HG03159 (cell line): Measurements from ENCODE around the gene TCF7L2.

Experiments used
- ATAC-seq: cut with Tn5 transposase; IDR thresholded peaks from one replicate; pipeline ENCODE4 v1.9.1; 2021; ENCODE audit warnings: mild to moderate bottlenecking, moderate library complexity; ENCODE audit not compliant: unreplicated experiment

Gene TCF7L2

DNA sequence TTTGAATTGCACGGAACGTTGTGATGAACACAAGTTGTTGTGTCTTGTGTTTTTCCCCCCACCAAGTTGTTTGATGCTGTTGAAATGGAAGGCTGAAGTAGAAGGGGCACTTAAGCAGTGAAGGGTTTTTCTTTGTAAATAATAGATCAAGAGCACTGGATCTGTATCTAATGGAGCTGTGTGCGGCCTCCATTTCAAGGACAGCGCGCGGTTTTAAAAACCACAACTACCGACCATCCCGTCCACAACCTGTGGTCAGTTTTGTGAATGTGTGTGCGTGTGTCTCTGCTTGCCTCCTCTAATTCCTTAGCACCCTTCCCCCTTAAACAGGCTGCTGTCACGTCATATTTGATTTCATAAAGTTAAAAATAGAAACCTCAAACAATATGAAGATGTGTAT lies 165.5 kb downstream of the TCF7L2 start:
- ATAC-seq, result no peak

DNA sequence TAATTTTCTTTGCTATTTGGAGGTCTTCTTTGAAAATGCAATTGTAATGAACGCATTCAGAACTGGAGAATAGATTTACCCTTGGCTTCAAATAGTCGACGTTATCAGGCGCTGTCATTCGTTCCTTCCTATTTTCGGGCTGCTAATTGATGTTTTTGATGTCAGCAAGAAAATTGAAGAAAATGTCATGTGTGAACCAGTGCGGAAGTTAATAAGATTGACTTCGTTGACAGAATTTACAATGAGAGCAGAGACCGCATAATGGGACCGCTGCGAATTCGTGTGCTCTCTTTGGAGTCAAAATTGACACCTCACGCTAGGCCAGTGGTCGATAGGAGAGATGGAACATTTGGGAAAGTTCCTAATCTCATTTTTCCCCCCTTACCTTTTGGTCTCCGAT lies 168.8 kb downstream of the TCF7L2 start:
- no peak for ATAC-seq

DNA sequence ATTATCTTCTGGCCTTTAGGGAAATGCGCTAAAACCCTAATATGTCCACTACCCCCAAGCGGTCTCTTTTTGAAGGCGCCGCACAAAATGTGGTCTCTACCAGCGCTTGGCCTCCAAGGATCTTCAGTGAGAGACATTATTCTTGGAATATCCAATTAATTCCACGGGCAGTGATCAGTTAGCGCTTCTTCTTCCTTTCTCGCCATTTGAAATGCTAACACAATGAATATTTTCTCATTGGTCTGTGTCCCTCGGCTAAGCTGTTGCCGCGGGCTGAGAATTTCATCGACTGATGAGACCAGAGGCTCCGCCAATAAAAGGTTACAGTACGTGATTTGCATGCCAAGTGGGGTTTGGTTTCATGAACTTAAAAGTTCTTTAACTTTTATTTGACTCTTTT lies 169.8 kb downstream of the TCF7L2 start:
- ATAC-seq, result no peak

DNA sequence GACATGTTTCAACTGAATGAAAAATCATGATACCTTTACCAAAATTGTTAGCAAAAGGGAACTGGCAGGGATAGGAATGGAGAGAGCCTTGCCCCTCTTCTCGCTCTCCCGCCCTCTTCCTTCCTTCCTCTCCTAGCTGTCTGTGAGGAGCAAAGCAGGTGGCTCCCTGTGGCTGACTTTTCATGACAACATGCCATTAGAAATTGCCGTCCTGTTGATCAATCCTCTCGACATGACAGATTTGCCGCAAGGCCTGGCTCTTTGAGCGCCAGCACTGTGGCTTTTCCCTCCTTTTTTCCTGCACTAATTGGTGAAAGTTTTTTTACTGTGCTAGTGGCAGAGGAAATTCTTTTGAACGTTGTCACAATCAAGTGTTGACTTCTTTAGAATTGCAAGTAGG lies 171.1 kb downstream of the TCF7L2 start:
- no peak for ATAC-seq

DNA sequence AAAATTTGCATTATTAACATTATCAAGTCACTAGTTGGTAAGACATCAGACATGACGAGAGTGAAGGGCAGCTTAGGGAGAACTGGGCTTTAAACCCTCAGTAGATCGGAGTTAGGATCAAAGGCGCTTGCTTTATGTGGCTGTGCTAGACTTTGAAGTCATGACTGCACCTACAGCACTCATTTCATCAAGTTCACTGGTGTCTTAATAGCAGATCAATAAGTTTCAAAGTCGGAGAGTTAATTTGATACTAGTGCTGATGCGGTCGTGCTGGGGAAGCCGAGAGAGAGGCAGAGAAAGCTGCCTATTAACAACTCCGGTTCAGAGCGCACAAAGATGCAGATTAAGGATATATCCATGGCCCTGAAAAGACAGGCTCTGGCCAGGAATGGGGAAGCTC lies 172.9 kb downstream of the TCF7L2 start:
- ATAC-seq, result no peak

DNA sequence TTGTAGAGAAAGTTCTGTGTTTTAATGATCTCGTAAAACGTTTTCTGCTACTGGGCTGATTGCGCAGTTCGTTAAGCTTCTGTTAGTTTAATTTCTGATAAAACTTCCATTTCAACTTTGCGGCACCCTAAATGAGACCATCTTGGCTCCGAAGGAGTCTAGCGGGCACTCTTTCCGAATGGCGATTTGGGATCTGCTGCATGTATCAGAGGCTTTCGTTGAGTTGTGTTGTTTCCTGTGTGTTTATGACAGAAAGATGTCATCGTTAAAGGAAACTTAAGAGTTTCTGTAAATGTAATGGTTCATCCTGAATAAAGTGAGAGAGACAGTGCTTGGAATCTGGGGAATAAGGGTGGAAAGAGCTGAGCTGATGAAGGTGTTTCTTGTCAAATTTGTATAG lies 174.7 kb downstream of the TCF7L2 start:
- no peak for ATAC-seq

DNA sequence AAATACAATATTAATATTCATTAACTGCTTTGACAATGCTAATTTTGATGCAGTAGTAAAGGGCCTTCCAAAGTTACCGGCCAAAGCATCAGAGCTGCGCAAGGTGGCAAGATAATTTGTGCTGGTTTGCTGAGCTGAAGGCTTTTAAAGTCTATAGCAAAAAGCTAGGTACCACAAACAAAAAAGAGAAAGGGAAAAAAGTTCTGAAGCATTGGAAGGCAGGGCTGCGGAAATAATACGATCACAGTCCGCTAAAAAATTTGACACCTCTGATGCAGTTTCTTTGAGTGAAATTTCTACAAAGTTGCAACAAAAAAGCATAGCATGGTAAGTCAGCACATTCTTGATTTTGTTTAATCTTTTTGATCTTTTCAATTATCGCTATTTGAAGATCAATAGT lies 175.6 kb downstream of the TCF7L2 start:
- ATAC-seq, result no peak

DNA sequence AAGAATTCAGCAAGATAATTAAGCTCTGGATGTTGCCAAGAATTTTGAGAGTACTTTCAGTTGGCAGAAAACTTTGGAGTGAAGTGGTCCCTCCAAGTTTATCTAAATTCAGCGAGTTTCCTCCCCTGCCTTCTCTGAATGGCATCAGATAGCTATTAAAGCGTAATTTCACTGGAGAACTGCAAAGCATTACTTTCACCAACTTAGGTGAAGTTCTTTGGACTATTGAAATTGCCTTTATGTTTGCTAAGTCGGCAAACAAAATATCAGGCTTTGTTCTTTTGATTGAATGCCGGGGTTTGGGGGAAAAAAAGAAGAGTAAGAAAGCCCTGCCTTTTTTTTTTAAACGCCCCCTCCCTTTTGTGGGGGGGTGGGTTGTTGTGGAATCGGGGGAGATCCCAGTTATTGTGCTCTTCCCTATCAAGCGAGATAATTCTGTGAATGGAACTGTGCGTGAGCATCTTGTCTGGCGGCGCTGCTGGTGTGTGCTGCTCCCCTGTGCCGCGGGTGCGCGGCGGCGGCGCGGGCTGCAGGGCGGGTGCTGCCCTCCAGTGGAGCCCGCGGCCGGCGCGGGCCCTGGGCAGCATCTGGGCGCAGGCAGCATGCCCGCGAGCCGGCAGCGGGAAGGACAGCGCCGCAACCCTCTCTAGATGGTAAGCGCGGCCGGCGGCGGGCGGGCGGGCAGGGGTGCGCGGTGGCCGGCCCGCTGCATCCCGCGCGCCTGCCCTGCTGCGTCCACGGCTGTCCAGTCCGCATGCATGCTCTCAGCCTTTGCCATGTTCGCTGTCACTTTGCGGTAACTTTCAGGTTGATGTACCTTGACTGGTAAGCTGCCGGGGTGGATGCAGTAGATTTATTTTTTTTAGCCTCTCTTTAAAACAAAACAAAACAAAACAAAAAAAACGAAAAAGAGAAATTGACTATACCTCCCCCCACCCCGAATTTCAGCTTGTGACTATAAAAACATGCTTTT lies 176.5 kb downstream of the TCF7L2 start:
- no peak for ATAC-seq

DNA sequence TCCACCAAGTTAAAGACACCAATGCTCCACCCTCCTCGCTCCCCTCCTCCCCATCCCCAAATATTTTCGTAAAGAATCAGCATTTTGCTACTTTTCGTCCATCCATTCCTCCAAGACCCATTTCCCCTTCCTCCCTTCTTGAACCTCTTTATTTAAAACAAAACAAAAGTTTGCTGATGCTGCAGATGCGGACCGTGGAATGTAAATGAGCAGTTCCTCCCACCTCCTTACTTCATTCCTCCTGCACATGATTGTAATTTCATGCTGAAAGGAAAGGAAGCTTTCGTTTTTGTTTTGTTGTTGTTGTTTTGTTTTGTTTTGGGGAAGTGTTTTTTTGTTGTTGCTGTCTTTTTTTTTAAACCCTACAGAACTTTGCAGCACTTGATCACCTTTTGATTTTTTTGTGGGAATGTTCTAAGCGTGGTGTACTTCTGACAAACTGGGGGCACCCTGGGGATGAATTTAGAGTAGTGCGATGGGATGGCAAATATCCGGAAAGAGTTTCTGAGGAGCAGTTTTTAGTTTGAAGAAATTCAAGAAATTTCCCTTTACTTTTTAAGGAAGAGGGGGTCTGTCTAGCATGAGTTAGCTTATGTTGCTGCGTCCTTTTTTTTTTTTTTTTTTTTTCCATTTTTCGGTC lies 177.3 kb downstream of the TCF7L2 start:
- ATAC-seq, result no peak

DNA sequence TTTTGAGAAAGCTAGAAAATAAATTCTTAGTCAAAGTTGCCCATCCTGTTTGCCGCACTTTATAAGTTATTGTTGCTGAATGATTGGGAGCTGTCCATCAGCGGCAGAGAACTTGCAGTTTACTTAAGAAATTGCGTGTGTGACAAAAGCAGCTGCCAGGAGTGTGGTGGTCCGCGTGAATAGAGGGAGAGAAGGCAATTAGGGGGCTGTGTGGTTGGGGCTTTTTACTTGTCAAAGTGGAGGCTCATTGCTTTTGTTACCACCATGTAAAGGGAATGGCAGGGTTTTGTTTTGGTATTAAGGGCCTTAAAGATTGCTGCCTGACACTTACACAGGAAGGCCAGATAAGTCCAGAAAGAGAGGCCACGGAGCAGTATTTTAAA lies 177.8 kb downstream of the TCF7L2 start:
- no peak for ATAC-seq

DNA sequence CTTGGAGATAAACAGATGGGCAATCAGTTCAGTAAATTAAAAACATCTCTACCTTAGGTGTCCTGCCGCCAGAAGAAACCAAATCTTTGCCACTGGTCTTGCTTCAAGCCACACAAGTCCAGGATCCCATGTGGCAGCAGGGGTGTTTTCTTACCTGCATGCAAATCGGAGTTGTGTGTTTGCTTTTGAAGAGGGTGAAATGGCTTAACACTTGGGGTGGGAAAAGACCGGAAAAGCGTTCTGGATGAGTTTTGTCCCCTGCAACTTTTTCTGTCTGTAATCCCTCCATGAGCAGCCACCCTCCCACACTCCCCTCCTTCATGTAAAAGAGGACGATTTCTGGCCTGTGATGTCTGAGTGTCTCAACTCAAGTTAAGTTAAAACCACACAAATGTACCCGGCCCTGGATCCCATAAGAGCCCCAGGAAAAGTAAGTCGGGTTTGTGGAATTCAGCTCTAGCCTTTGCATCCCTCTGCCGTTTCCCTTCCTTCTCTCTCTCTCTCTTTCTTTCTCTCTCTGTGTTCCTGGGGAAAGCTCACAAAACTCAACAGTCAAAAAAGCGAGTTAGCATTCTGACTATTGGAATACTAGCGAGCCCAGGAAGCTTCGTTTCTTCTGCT lies 178.5 kb downstream of the TCF7L2 start:
- no peak for ATAC-seq

DNA sequence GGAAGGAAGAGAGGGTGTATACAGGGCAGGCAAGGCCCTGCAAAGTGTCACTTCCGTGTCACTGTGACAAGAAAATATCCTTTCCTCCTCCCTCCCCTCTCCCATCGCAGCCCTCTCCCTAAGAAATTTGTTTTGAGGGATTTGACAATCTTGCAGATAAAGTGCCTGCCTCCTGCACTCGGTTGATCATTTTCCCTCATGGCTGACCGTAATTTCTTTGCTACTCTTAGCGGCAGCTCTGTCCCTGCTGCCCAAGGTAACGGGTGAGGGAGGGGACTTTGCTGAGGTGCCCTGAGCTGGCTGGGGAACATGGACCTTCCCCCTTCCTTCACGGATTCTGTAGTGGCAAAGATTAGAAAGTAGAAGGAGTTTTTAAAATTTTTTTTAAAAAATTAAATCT lies 179.1 kb downstream of the TCF7L2 start:
- no peak for ATAC-seq

DNA sequence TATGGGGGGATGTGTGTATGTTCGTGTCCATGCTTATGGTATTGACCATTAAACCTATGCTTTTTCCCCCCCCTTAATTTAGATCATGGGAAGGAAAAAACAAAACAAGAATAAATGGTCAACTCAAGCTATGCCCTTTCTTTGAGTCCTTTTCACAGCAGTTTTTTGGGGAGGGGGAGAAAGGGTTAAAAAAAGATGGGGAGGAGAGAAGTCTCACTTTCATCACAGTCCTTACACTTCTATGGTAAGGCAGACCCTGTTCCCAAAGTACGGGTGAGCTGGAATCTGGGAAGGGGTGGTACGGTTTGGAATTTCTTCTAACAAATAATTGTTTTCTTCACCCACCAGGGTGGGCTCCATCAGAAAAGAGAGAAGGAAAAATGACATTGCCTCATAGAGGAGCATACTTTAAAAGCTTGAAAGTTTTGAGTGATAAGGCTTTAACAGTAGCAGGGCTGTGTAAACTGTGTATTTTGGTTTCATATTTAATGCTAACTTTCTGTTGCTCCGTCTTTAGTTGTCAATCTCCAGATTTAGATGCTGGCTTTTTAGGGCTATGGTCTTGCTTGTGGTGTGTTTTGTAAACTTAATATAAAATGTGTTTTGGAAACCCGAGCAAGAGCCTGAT lies 180.1 kb downstream of the TCF7L2 start:
- ATAC-seq, result no peak

DNA sequence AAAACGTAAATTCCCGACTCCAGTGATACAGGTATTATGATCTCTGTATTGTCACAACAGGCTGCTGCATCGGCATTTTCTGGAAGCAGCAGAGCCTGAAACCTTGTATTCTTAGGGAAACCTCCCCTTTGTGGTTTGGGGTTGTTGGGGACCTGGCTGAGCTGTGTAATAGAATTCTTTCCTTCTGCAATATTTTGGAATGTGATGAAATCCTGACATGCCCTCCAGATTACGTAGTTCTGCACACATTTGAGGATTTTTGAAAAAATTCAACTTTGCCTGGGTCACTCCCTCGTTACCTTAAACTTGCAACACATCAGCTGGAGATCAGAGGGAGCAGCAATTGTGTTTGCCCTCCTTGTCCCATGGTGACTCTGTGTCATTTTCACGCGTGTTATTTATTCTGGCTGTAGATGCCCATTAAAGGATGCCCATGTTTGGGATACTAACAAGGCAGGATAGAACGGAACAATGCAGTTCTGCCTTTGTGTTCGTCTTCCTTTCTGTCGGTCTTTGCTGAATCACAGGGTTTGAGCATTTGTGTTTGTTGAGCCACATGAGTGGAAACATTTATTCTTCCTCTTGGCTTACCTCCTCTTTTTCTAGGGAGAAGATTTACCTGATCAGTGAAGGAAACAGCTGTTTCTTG lies 181.7 kb downstream of the TCF7L2 start:
- ATAC-seq, result no peak

DNA sequence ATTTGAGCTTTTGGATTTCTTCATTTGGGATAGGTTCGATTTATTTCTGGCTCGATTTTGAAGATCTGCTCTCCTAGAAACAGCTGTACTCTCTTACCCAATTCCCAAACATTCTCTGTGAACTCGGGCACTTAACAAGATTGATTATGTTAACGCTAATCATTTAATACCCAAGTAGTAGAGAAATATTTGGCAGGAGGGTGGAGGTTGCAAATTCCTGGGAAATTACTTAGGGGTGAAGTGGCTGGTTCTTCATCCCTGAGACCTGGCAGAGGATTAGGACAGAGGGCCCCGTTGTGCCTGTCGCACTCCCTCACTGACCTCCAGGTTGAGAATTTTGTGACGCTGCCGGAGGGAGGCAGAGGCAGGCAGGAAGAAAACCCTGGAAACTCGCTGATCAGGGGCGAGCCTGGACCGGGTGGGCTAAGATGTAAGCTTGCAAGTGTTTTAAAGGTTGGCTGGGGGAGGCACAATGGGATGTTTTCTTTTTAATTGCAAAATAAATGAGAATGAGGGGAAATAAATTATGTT lies 182.6 kb downstream of the TCF7L2 start:
- ATAC-seq, result no peak

DNA sequence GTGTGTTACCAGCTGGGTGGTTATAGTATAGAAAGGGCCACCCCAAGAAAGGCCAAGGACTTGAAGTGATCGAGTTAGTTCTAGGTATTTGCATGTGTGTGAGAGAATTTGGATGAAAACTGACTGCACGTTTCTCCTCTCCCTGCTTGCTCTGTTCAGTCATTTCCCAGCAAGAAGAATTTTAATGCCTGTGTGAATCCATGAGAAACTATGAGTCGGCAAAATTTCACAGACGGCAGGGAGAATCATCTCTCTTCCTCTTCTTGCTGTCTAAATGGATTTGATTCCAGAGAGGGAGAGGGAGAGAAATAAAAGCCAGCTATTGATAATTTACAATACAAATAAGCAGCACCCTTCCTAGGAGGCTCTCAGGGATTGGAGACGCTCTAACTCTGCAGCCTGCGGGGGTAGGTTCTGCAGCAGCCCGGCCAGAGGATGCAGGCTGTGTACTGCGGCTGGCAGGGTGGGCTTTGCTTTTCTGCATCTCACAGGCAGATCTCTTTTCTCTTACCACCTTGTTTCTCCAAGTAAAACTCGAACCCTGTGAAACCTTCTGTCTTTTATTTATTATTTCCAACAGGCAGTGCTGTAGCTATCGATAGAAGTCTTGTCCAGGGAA lies 183.6 kb downstream of the TCF7L2 start:
- no peak for ATAC-seq

DNA sequence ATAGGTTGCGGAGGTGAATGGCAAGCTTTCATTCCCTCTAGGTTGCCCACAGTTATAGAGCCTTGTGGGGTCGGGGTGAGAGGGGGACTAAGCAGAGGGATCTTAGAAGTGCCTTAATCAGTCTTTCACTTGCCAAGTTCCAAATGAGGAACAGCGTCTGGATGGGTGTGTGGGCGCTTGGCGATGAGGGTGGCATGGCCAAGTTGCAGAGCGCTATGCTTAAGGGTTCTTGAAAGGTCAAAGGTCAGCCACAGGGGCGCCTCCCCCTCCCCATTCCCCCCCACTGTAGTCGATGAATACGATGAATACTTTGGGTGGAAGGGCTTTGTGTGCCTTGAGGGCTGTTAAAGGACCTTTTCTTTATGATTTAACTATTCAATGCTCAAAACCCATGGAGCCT lies 185.0 kb downstream of the TCF7L2 start:
- ATAC-seq, result no peak

DNA sequence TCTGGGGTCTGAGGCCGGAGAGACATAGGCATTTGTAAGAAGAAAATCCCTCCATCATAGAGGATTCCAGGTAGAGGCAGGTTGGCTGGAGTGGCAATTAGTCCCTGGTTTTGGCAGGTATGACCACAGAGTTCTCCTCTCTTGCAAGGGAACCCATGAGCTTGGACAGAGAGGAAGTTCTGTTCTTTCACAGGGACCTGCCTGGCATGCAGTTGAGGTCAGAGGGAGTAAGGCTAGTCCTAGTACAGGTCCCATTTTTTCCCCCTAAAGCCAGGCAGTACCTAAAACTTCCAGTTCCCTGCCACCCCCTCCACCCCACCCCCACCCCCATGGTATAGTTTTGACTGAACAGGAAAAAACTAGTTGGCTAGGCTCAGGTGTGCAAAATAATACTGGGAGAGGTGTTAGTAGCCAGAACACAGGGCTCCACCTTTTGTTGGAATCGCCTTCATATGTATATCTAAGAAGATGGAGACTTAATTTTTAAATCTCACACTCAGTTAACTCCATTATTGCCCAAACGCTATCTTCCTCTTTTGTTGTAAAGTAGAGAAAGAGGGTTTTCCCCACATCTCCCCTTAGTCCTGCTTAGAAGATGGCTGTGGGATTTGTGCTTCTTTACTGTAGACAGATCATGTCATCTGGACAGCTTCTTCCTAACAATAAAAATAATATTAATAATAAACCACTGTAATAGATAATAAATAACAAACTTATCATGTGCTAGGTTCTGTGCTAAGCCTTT lies 188.1 kb downstream of the TCF7L2 start:
- no peak for ATAC-seq

DNA sequence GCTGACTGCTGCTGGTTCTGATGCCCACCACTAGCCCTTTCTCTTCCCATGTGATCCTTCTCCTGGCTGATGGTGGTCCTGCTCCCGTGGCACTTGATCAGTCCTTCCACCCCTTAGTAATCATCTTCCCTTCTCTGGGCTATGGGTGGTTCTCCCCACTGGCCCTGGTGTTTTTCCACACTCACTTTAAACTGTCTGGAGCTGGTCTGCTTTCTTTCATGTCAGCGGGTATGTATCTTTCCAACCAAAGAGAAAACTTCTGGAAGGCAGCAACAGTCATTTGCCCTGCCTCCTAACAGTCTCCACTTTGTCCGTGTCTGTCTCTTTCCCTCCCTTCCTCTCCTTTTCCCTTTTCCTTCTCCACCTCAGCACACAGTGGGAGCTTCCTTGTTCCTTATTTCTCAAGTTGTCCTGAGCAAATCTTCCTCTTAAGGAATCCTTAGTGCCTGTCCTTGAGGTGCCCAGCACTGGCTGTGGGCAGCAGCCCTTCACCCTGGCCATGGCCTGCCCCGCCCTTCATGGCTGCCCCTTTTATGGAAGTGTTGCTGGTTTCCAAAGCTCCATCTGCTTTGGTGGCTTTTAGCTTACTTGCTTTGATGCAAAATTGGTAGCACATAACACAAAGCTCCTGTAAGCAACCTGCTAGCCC lies 189.0 kb downstream of the TCF7L2 start:
- ATAC-seq, result no peak
